GM12878 (cell line): Measurements from ENCODE around the gene PHETA2. TPM values are rescaled to one million over a fixed set of nuclear protein-coding genes. Genes with fewer than 3 reads are reported as not detected.

Source experiments
- ATAC-seq: fragments of 200-7000 bp; cut with Tn5 transposase; 3 replicates; pipeline ENCODE4 v1.9.1; 2020; ENCODE audit warnings: mild to moderate bottlenecking, moderate library complexity
- BruUV-seq: library from RNA; stranded (reverse); fragments of 400-500 nt; replicated peaks from 2 replicates; lab custom pipeline; 2021; lab: Mats Ljungman, UMichigan
- CTCF ChIA-PET: fragments of 300-600 bp; sonication (Branson Sonifier 250); formaldehyde crosslinking; extraction: SDS; loops from one replicate; lab custom pipeline; 2021; ENCODE audit warnings: inconsistent platforms; lab: Yijun Ruan, JAX
- POLR2A ChIA-PET: fragments of 350-600 bp; formaldehyde crosslinking; extraction: SDS; loops from one replicate; lab custom pipeline; 2021; ENCODE audit warnings: inconsistent platforms; lab: Charles Lee
- RAD21 ChIA-PET: fragments of 300-600 bp; sonication (Branson Sonifier 250); formaldehyde crosslinking; loops from one replicate; lab custom pipeline; 2023; ENCODE audit warnings: antibody characterized with exemption; ENCODE audit not compliant: unreplicated experiment; lab: Charles Lee
- SMC1A ChIA-PET: fragments of 300-600 bp; sonication (Branson Sonifier 250); formaldehyde crosslinking; loops from one replicate; lab custom pipeline; 2023; ENCODE audit not compliant: unreplicated experiment, uncharacterized antibody; lab: Charles Lee
- DNase-seq: peaks from one replicate; pipeline ENCODE4 v3.0.0-alpha.2; 2011; ENCODE audit warnings: low read depth, low spot score
- FAIRE-seq: peaks from 3 replicates; lab custom pipeline; 2011; peaks lifted over from hg19 to GRCh38; lab: Jason Lieb, UNC
- H2AFZ ChIP-seq: 2 replicates; pipeline ENCODE4 v1.6.0; 2011; ENCODE audit warnings: low read depth, low read length, control low read depth; ENCODE audit not compliant: control insufficient read depth
- H3K27ac ChIP-seq: 2 replicates; pipeline ENCODE4 v1.5.1; 2011; ENCODE audit warnings: control low read depth; ENCODE audit not compliant: control insufficient read depth, insufficient read depth
- H3K27me3 ChIP-seq, 2 experiments: replicated peaks in 1 of 2; 2 replicates each; pipeline versions ENCODE4 v1.6.0 to v1.6.1; 2011; ENCODE audit warnings: low read length in 1 of 2; ENCODE audit not compliant: control insufficient read depth in 2 of 2, insufficient read depth in 2 of 2
- H3K36me3 ChIP-seq, 2 experiments: 2 replicates each; pipeline ENCODE4 v1.5.1; 2011; ENCODE audit warnings: low read length in 1 of 2; ENCODE audit not compliant: control insufficient read depth in 2 of 2, insufficient read depth in 2 of 2
- H3K4me1 ChIP-seq: 2 replicates; pipeline ENCODE4 v1.6.1; 2011; ENCODE audit warnings: mild to moderate bottlenecking, low read length, moderate library complexity, mixed read lengths; ENCODE audit not compliant: control insufficient read depth, insufficient read depth
- H3K4me2 ChIP-seq: 2 replicates; pipeline ENCODE4 v1.6.0; 2011; ENCODE audit warnings: control low read depth; ENCODE audit not compliant: control insufficient read depth, insufficient read depth
- H3K4me3 ChIP-seq: fragments of 200-600 bp; sonication (generic); 2 replicates; pipeline ENCODE4 v1.5.1; 2016
- H3K79me2 ChIP-seq: 2 replicates; pipeline ENCODE4 v1.6.0; 2011; ENCODE audit warnings: low read length; ENCODE audit not compliant: control insufficient read depth, insufficient read depth
- H3K9ac ChIP-seq: 2 replicates; pipeline ENCODE4 v1.8.0; 2011; ENCODE audit warnings: low read length, control low read depth, mixed read lengths; ENCODE audit not compliant: control insufficient read depth, insufficient read depth
- H3K9me3 ChIP-seq: replicated peaks from 3 replicates; pipeline ENCODE4 v1.5.1; 2011; ENCODE audit warnings: mild to moderate bottlenecking, low read length; ENCODE audit not compliant: control insufficient read depth, insufficient read depth
- H4K20me1 ChIP-seq: 2 replicates; pipeline ENCODE4 v1.6.0; 2011; ENCODE audit not compliant: control insufficient read depth, insufficient read depth
- ATF2 ChIP-seq: IDR thresholded peaks from 2 replicates; pipeline ENCODE4 v1.6.1; 2012; ENCODE audit warnings: low read length, inconsistent platforms
- CUX1 ChIP-seq: IDR thresholded peaks from 2 replicates; pipeline ENCODE4 v1.6.1; 2012; ENCODE audit warnings: improper control_type of control experiment, low read depth, low read length; ENCODE audit not compliant: insufficient replicate concordance
- HDAC6 ChIP-seq: fragments of 200-600 bp; sonication (generic); IDR thresholded peaks from one replicate; pipeline ENCODE4 v1.8.0; 2017; ENCODE audit warnings: antibody characterized with exemption; ENCODE audit not compliant: unreplicated experiment
- SIN3A ChIP-seq: IDR thresholded peaks from 2 replicates; pipeline ENCODE4 v1.6.1; 2012; ENCODE audit warnings: low read depth, low read length, improper control_type of control experiment
- ZBTB33 ChIP-seq: fragments of 450-650 bp; IDR thresholded peaks from 2 replicates; pipeline ENCODE4 v1.6.1; 2017; ENCODE audit warnings: mild to moderate bottlenecking
- ZNF207 ChIP-seq: fragments of 450-650 bp; IDR thresholded peaks from 2 replicates; pipeline ENCODE4 v1.6.1; 2014; ENCODE audit warnings: antibody characterized with exemption, mild to moderate bottlenecking, borderline replicate concordance
- WGBS: methylation state at CpG from one replicate; pipeline ENCODE4 v1.1.6; 2016; ENCODE audit warnings: low lambda C conversion rate; ENCODE audit not compliant: insufficient replicate concordance, insufficient coverage; ENCODE audit errors: missing lambda C conversion rate; 5-methylcytosine and 5-hydroxymethylcytosine counted together
- in situ Hi-C: fragments of 300-500 bp; cut with MboI; formaldehyde crosslinking; loops from 9 replicates; pipeline ENCODE4 v1.14.3; 2018; ENCODE audit warnings: mixed read lengths
- intact Hi-C: fragments of 100-400 bp; cut with micrococcal nuclease; formaldehyde crosslinking; loops from one replicate; pipeline ENCODE4 v1.14.2; 2022; ENCODE audit not compliant: unreplicated experiment
- polyA plus RNA-seq, 11 experiments: library from polyadenylated mRNA; depleted of rRNA in 4 of 11; unstranded in 6 of 11; stranded (reverse) in 5 of 11; fragments of >200 nt; fragmentation: Nextera tagmentation in 4 of 11; fragmentation: Illumina TruSeq in 1 of 11; extraction: Ambion mirVana in 4 of 11; extraction: Trizol in 1 of 11; gene quantifications; 1 replicate in 1 of 11; 2 replicates in 10 of 11; pipeline versions ENCODE4 v1.2.1 to v1.2.3, GENCODE V29; 2011 to 2016; ENCODE audit warnings: inconsistent platforms in 2 of 11, missing spikeins in 2 of 11, low read depth in 1 of 11
- total RNA-seq, 4 experiments: library from RNA; depleted of rRNA in 3 of 4; stranded (reverse); fragments of >200 nt in 3 of 4; fragmentation: Illumina TruSeq in 1 of 4; extraction: Trizol in 1 of 4; gene quantifications; 2 replicates each; pipeline versions ENCODE4 v1.2.1 to v1.2.3, GENCODE V29; 2013 to 2021

PHETA2 gene
- total and polyA plus RNA-seq, 10 of the 15 experiments (the other 5 are each of a cell fraction or from before 2014, with no cell fraction given), result 0.03 to 3.2 (median 1.7) TPM

- no peaks in the 10 kb centered on the region for H3K27me3 ChIP-seq
- ChIA-PET POLR2A (no interaction called here), CTCF (interaction anchor here (0.8 kb wide), 1 partner anchor 398 kb away, joined by 3 read pairs; no protein-coding TSS in a partner anchor), SMC1A (no interaction called here), RAD21 (no interaction called here)
- peaks cover 3% of the 10 kb centered on the region for H3K4me1 ChIP-seq
- in situ Hi-C loops (no loop called here), intact Hi-C loops (no loop called here)
- no peak overlapping the region for H3K4me2 ChIP-seq
- 94% methylated on average over 13 of the region's 13 CpGs for WGBS
- BruUV-seq, result no TSS peak
- peaks cover 2% of the 10 kb centered on the region; the same call in 1 of the 2 replicates for H4K20me1 ChIP-seq
- no peak for DNase-seq
- H3K36me3 ChIP-seq, result peaks cover 9 to 19% of the 10 kb centered on the region in 2 experiments
- no peak overlapping the region for H3K27ac ChIP-seq
- peaks cover 10% of the 10 kb centered on the region for H3K79me2 ChIP-seq
- no peak overlapping the region for H3K9ac ChIP-seq
- H2AFZ ChIP-seq, result no peak overlapping the region
- no peak for ATAC-seq
- no peak overlapping the region for H3K4me3 ChIP-seq
- FAIRE-seq, result no peak
- no peaks in the 10 kb centered on the region; the same call in 2 of the 3 replicates for H3K9me3 ChIP-seq
- no peak for TF ChIP-seq HDAC6
- no peak for TF ChIP-seq ATF2
- TF ChIP-seq SIN3A, result no peak
Measured at GRCh38 chr22:42065438-42066125, 8.5 kb upstream of the PHETA2 start.

DNA sequence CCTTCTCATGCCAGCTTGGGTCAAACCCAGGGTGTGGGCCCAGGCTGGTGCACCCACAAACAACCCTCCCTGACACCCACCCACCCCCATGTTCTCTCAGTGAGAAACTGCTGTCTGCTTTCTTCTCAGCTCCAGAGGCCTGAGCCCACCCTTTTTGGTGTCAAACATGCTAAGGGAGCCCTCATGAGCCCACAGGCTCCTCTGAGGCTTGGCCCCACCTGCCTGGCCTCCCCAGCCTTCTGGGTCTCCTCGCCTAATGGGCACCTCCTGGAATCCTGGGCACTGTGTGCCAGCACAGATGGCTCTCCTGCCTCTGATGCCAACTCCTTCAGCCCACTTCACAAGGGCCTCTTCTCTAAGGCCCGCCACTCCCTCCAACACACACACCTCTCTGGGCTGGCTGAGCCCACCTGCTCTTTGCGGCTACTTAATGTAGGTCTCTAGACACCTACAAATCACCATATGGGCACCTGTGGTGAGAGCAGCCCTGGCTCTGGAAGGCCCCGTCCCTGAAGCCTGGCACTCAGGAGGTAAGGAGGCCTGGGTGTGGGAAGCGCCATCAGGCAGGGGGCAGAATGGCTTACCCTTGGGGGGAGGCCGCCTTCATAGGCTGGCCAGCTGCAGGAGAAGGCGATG lies 7.8 kb upstream of the PHETA2 start:
- H3K27ac ChIP-seq, result no peak overlapping the region
- in situ Hi-C loops, result no loop called here
- TF ChIP-seq ZBTB33 (no peak), CUX1 (no peak), ZNF207 (no peak)

More for the DNA sequence above, 7.8 kb upstream of the PHETA2 start:
- ChIA-PET RAD21 (no interaction called here), CTCF (no interaction called here), SMC1A (no interaction called here), POLR2A (no interaction called here)
- Histone ChIP-seq H4K20me1 (peaks cover 2% of the 10 kb centered on the region; the same call in 1 of the 2 replicates), H2AFZ (no peak overlapping the region), H3K9ac (no peak overlapping the region), H3K9me3 (no peaks in the 10 kb centered on the region; the same call in 2 of the 3 replicates), H3K27me3 (no peaks in the 10 kb centered on the region), H3K36me3 (peaks cover 8 to 19% of the 10 kb centered on the region in 2 experiments), H3K4me2 (no peak overlapping the region), H3K79me2 (peaks cover 10% of the 10 kb centered on the region), H3K4me3 (no peak overlapping the region), H3K4me1 (peaks cover 7% of the 10 kb centered on the region)
- 98% methylated on average over 7 of the region's 7 CpGs for WGBS
- ATAC-seq, result no peak
- FAIRE-seq, result no peak
- no peak for DNase-seq
- no TSS peak for BruUV-seq
- intact Hi-C loops, result no loop called here
